Measurements from ENCODE around the gene DCAF16.
A peak's percentile ranks its signal among the peaks of the same experiment; 100 is the strongest.
"Not testable (repeated sequence)": the region's sequence is repeated elsewhere in the genome, so short reads cannot be mapped to it uniquely, and the experiment has no call there.

Gene DCAF16

DNA sequence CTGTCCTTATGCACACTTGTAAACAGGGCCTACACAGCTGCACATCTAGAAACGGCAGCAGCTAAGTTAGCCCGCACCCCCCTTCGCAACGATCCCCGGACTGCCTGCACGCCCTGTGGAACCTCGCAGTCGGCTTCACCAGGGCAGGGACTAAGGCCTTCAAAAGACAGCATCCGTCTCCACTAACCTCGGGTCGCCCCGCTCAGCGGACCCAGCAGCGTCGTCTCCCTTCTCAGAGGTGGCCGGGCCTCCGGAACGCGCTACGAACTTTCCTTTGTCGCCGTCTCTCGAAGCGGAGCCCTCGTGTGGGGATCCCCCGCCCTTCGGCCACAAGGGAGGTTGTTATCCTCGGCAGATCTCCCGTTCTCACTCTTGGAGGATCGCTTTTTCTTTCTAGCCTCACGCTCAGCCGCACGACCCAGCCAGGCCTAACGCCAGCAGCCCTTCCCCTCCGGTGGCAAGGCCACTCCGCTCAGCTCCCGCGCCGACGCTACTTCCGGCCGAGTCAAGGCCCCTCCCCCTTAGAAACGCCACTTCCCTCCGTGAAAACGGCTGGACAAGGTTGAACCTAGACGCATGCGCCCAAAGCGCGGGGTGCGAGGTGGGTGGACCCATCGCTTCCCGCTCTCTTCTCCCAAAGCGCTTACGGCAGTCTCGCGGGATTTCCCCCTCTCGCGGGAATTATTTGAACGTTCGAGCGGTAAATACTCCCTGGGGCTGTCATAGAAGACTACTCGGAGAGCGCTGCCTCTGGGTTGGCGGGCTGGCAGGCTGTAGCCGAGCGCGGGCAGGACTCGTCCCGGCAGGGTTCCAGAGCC lies at the start of gene DCAF16, which contains the start of gene NCAPG:
DCAF16 (minus strand) TSS at position 498 of the 818 bp plus-strand sequence. CDS start 6,616 bp downstream, outside the sequence.
NCAPG (plus strand) TSS at position 720 of the 818 bp plus-strand sequence. CDS start 99 bp downstream, outside the sequence.
- H3K9me3 Mint-ChIP-seq, result no peaks in the 10 kb centered on the region
- no peaks in the 10 kb centered on the region for H3K27me3 Mint-ChIP-seq
- ATAC-seq, result peak; percentile 98
- H3K27ac Mint-ChIP-seq, result peak within 1 kb of the TSS; percentile 98
- peak within 1 kb of the TSS; percentile 94 for H3K4me3 Mint-ChIP-seq
- H3K36me3 Mint-ChIP-seq, result peaks cover 6% of the 10 kb centered on the region
- H3K4me1 Mint-ChIP-seq, result peaks cover 66% of the 10 kb centered on the region

DNA sequence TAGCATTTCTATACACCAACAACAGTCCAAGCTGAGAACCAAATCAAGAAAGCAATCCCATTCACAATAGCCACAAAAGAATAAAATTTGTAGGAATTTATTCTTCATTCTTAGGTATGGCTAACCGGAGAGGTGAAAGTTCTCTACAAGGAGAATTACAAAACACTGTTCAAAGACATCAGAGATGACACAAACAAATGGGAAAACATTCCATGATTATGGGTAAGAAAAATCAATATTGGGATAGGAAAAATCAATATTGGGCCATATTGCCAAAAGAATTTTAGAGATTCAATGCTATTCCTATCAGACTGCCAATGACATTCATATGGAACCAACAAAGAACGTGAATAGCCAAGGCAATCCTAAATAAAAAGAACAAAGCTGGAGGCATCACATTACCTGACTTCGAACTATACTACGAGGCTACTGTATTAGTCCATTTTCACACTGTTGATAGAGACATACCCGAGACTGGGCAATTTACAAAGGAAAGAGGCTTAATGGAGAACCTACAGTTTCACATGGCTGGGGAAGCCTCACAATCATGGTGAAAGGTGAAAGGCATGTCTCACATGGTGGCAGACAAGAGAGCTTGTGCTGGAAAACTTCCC lies 49.3 kb upstream of the DCAF16 start:
- Mint-ChIP-seq H3K27ac (no peak overlapping the region), H3K36me3 (peaks cover 41% of the 10 kb centered on the region), H3K9me3 (peaks cover 17% of the 10 kb centered on the region), H3K4me1 (no peaks in the 10 kb centered on the region), H3K27me3 (no peaks in the 10 kb centered on the region), H3K4me3 (no peak overlapping the region)
- no peak for ATAC-seq

DNA sequence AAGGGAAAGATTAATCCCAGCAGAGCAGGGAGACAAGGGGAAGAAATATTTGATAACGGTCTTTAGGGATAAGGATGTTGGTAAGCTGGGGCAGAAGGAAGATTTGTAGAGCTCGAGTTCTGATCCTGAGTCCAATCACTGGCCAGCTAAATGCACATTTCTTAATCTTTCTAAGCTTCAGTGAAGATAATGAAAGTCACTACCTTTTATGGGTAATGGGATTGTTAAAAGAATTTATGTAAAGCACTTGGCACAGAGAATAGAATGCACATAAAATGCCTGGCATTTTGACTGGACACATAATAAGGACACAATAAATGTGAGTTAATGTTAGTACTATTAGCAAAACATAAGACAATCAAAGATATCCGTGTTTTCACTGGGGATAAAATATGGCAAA lies 43.5 kb upstream of the DCAF16 start:
- Mint-ChIP-seq H3K27me3 (no peaks in the 10 kb centered on the region), H3K9me3 (peaks cover 4% of the 10 kb centered on the region)
- no peak for ATAC-seq

DNA sequence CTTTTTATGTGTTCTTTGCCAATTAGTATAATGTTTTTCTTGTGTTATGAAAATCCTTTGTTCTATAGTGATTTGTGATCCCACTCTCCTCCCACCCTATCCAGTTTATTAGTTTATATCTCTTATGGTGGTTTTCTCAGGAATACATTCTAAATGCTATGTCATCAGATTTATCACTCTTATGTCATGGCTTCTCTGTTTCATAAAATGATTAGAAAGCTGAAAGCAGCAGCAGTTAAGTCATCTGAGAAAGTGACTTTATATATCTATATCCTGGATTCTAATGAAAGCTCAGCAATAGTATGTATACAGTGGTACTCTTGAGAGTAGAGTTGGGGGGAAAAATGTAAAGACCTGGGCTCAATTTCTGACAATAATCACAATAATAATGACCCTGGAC lies 41.4 kb upstream of the DCAF16 start:
- ATAC-seq, result no peak
- no peaks in the 10 kb centered on the region for H3K4me1 Mint-ChIP-seq
- H3K27ac Mint-ChIP-seq, result no peak overlapping the region
- H3K36me3 Mint-ChIP-seq, result peaks cover 4% of the 10 kb centered on the region
- no peaks in the 10 kb centered on the region for H3K9me3 Mint-ChIP-seq
- no peak overlapping the region for H3K4me3 Mint-ChIP-seq
- no peaks in the 10 kb centered on the region for H3K27me3 Mint-ChIP-seq

More for the DNA sequence above, 43.5 kb upstream of the DCAF16 start:
- Mint-ChIP-seq H3K27ac (no peak overlapping the region), H3K4me3 (no peak overlapping the region), H3K36me3 (peaks cover 14% of the 10 kb centered on the region), H3K4me1 (no peaks in the 10 kb centered on the region)

DNA sequence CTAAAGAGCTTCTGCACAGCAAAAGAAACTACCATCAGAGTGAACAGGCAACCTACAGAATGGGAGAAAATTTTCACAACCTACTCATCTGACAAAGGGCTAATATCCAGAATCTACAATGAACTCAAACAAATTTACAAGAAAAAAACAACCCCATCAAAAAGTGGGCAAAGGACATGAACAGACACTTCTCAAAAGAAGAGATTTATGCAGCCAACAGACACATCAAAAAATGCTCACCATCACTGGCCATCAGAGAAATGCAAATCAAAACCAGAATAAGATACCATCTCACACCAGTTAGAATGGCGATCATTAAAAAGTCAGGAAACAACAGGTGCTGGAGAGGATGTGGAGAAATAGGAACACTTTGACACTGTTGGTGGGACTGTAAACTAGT lies 39.7 kb upstream of the DCAF16 start:
- not testable (repeated sequence) for H3K36me3 Mint-ChIP-seq, H3K4me3 Mint-ChIP-seq, H3K27ac Mint-ChIP-seq, H3K9me3 Mint-ChIP-seq, ATAC-seq, H3K4me1 Mint-ChIP-seq, H3K27me3 Mint-ChIP-seq

DNA sequence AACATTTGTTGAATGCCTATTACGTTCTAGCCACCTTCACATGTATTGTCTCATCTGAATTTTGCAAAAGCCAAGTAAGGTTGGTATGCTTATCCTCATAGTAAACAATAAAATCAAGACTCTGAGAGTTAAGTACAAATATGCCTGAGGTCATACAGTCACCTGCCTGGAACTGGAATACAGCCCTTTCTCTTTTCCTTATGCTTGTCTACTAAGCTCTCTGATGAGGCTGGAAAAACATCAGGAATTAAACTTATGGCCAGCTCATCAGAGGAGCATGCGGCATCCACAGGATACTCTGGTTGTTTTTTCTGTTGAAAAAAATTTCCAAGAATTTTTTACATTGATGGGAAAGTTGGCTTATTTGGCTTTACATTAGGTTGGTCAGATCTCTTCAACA lies 35.7 kb upstream of the DCAF16 start:
- Mint-ChIP-seq H3K27me3 (no peaks in the 10 kb centered on the region), H3K36me3 (peaks cover 4% of the 10 kb centered on the region), H3K4me3 (no peak overlapping the region), H3K4me1 (no peaks in the 10 kb centered on the region), H3K27ac (no peak overlapping the region), H3K9me3 (no peaks in the 10 kb centered on the region)
- no peak for ATAC-seq

DNA sequence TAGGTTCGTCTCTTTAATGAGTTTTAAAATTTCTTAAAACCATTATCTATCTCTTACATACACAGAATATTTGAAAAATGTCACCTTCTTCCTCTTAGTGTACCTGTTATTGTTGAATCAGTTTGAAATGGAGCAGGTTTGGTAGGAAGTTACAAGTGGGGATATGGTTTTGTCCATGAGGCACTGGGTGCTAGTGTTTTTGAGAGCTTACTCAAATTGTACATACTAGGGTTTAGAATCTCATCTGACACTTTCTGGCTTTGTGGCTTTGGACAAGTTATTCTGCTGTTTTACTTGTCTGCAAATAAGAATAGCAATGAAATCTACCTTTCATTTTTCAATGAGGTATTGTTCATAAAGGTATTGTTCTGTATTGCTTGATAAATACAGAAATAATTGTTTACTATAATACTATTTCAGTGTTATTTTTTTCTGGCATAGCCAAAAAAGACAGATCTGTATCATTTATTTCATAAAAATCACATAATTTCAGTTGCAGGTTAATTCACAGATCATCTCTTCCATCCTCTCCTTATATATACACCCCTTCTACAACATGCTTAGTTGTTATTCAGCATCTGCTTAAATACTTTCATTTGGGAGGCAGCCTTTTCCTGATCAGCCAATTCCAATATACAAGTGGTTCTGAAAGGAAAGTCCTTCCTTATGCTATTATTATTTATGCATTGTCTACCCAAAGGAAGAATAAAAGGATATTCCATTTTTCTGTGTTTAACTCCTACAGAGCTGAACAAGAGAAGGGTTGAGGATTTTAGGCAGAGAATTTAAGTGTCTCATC lies 13.5 kb upstream of the DCAF16 start:
- H3K36me3 Mint-ChIP-seq, result no peaks in the 10 kb centered on the region
- no peak overlapping the region for H3K27ac Mint-ChIP-seq

DNA sequence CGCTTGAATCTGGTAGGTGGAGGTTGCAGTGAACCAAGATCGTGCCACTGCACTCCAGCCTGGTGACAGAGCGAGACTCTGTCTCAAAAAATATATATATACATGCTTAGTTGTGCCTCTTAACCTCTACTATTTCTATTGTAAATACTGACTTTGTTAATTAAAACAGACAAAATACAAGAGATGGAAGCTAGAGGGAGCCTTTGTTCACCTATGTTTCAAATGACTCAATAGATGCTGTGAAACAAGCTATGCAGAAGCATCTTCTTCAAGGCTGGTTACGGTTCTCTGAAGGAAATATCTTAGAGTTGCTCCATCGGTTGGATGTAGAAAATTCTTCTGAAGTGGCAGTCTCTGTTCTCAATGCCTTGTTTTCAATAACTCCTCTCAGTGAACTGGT lies 6.5 kb upstream of the DCAF16 start:
- no peaks in the 10 kb centered on the region for H3K27me3 Mint-ChIP-seq
- ATAC-seq, result no peak
- H3K36me3 Mint-ChIP-seq, result no peaks in the 10 kb centered on the region
- peaks cover 11% of the 10 kb centered on the region for H3K4me1 Mint-ChIP-seq
- H3K27ac Mint-ChIP-seq, result no peak overlapping the region
- no peaks in the 10 kb centered on the region for H3K9me3 Mint-ChIP-seq
- no peak overlapping the region for H3K4me3 Mint-ChIP-seq

More for the DNA sequence above, 13.5 kb upstream of the DCAF16 start:
- no peaks in the 10 kb centered on the region for H3K27me3 Mint-ChIP-seq
- no peaks in the 10 kb centered on the region for H3K9me3 Mint-ChIP-seq
- H3K4me1 Mint-ChIP-seq, result no peaks in the 10 kb centered on the region
- no peak for ATAC-seq
- no peak overlapping the region for H3K4me3 Mint-ChIP-seq

DNA sequence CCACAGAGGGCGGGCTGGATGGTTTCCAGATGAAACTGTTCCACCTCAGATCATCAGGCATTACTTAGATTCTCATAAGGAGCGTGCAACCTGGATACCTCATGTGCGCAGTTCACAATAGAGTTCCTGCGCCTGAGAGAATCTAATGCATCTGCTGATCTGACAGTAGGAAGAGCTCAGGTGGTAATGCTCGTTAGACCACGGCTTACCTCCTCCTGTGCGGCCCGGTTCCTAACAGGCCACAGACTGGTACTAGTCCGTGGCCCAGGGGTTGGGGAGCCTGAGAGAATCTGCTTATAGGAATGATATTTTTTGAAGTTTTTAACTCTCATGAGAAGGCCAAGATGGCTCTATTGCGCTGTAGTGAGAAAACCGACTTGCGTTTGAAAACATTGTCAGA lies 5.6 kb upstream of the DCAF16 start:
- Mint-ChIP-seq H3K4me3 (no peak overlapping the region), H3K27me3 (no peaks in the 10 kb centered on the region), H3K9me3 (no peaks in the 10 kb centered on the region), H3K4me1 (peaks cover 20% of the 10 kb centered on the region), H3K36me3 (no peaks in the 10 kb centered on the region), H3K27ac (no peak overlapping the region)
- ATAC-seq, result no peak

DNA sequence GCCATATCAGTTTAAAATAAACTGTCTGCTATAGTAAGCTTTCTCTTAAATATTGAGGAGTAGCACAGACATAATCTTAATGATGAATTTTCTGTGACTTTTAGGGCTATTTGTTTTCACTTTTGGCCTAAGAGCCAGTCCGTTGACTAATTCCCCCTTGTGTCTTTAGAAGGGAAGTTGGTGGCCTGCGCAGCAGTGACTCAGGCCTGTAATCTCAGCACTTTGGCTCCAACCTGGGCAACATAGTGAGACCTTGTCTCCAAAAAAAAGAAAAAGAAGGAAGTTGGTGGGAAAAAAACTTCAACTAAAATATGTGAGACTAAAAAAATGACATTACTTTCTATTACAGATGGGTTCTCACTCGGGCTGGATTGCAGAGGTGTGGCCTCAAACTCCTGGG lies 3.6 kb upstream of the DCAF16 start:
- Mint-ChIP-seq H3K4me3 (no peak overlapping the region), H3K27ac (no peak overlapping the region), H3K9me3 (no peaks in the 10 kb centered on the region), H3K4me1 (peaks cover 37% of the 10 kb centered on the region), H3K36me3 (no peaks in the 10 kb centered on the region), H3K27me3 (no peaks in the 10 kb centered on the region)
- ATAC-seq, result no peak

DNA sequence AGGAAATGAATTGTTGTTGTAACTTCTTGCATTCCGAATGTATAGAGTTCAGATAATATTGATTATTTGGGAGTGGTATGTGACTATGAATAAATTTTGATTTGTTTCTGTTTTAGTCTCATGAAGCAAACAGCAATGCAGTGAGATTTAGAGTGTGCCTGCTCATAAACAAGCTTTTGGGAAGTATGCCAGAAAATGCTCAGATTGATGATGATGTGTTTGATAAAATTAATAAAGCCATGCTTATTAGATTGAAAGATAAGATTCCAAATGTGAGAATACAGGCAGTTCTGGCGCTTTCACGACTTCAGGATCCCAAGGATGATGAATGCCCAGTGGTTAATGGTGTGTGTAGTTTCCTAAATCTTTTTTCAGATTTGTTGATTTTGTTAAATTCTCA lies 2.2 kb upstream of the DCAF16 start:
- Mint-ChIP-seq H3K4me1 (peaks cover 50% of the 10 kb centered on the region), H3K27ac (no peak overlapping the region), H3K9me3 (no peaks in the 10 kb centered on the region), H3K27me3 (no peaks in the 10 kb centered on the region), H3K4me3 (no peak overlapping the region), H3K36me3 (peaks cover under 1% of the 10 kb centered on the region)
- no peak for ATAC-seq

DNA sequence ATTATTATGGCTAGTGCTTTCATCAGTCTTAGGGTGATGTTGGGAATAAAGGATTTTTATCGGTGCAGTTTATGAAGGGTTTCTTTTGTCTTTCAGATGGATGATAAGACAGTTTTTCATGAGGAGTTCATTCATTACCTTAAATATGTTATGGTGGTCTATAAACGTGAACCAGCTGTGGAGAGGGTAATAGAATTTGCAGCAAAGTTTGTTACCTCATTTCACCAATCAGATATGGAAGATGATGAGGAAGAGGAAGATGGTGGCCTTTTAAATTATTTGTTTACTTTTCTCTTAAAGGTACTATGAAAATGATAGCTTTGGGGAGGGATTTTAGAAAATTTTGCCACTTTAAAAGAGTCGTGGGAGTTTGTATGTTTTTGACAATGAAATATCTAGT lies 1.6 kb upstream of the DCAF16 start:
- ATAC-seq, result no peak
- Mint-ChIP-seq H3K4me3 (peak overlapping the region; percentile 38), H3K36me3 (peaks cover 6% of the 10 kb centered on the region), H3K4me1 (peaks cover 50% of the 10 kb centered on the region), H3K9me3 (no peaks in the 10 kb centered on the region), H3K27me3 (no peaks in the 10 kb centered on the region), H3K27ac (no peak overlapping the region)

DNA sequence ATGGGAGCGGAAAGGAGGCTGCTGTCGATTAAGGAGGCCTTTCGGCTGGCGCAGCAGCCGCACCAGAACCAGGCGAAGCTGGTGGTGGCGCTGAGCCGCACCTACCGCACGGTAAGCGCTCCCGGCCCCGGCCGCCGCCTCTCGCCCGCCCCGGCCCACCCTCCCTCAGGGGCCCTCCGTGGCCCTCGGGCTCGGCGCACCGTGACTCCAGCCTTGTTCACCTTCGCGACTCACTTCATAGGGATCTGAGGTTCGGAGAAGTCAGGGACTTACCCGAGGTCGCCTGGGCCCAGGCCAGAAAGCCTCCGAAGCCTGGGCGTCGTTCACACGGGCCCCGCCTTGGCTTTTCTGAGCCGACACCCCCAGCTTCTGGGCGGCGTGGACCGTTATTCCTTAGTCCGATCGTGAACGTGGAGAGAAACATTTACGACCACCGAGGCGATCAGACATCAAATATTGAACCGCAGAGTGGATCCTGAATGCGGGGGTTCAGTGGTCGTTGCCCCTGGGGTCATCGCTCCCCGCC lies 584 bp upstream of the DCAF16 start:
- ATAC-seq, result peak; percentile 37
- H3K27ac Mint-ChIP-seq, result peak overlapping the region; percentile 98
- H3K36me3 Mint-ChIP-seq, result peaks cover 6% of the 10 kb centered on the region
- H3K4me3 Mint-ChIP-seq, result peak overlapping the region; percentile 94
- H3K9me3 Mint-ChIP-seq, result no peaks in the 10 kb centered on the region
- peaks cover 59% of the 10 kb centered on the region for H3K4me1 Mint-ChIP-seq
- H3K27me3 Mint-ChIP-seq, result no peaks in the 10 kb centered on the region

DNA sequence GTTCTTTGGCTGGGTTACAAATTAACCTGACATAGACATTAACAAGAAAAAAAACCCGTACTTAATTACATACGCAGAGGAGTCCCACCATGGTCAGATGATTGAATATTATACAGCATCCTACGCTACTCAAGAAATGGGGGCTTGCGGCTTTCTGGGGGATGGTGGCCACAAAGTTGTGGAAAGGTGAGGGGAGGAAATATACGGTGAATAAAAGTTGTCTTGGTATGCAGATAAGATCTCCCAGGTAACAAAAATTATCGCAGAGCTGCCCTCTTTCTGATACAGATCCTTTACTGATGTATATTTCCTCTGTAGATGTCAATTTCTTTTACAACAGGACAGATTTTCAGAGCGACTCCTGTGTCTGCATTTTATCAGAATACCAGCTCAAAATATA lies 890 bp downstream of the DCAF16 start:
- peak overlapping the region; percentile 94 for H3K4me3 Mint-ChIP-seq
- no peaks in the 10 kb centered on the region for H3K9me3 Mint-ChIP-seq
- peak overlapping the region; percentile 98 for H3K27ac Mint-ChIP-seq
- peaks cover 6% of the 10 kb centered on the region for H3K36me3 Mint-ChIP-seq
- peaks cover 66% of the 10 kb centered on the region for H3K4me1 Mint-ChIP-seq
- no peak for ATAC-seq
- H3K27me3 Mint-ChIP-seq, result no peaks in the 10 kb centered on the region

DNA sequence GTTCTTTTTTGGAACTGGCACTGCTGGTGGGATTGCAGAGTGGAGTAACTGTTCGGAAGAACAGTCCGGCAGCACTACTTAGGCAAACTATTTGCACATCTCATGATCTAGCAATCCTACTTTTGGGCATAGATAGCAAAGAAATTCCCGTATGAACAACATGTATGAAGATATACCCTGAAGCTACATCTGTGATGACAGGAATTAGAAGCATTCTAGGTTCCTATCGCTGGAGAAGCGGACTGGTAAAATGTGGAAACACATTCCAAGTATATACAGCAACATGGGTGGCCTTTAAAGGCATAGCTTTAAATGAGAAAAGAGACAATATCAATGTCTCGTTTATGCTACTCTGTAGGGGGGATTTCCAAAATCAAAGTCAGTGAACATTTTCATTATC lies 3.1 kb downstream of the DCAF16 start:
- H3K36me3 Mint-ChIP-seq, result peaks cover 25% of the 10 kb centered on the region

More for the DNA sequence above, 3.1 kb downstream of the DCAF16 start:
- Mint-ChIP-seq H3K4me1 (peaks cover 66% of the 10 kb centered on the region), H3K9me3 (no peaks in the 10 kb centered on the region), H3K4me3 (peak overlapping the region; percentile 10), H3K27ac (no peak overlapping the region), H3K27me3 (no peaks in the 10 kb centered on the region)
- ATAC-seq, result no peak

All from stimulated activated memory B cell treated with anti-CD40 and anti-IgM and Interleukin-4, amounts not matched to agents 10 μg/mL and 1 μg/mL and 100 μg/mL, for 72 hours (primary cell).